ENCODE measurements around the gene ITGB2. TPM values are rescaled to one million over a fixed set of nuclear protein-coding genes. Genes with fewer than 3 reads are reported as not detected.
A peak's percentile ranks its signal among the peaks of the same experiment; 100 is the strongest.

Gene ITGB2
- total RNA-seq, 2 donors from 2014 or later = 16.7 to 63.6 TPM

GRCh38 chr21:44854391-44854663 is 66.4 kb downstream of the ITGB2 start:
- Histone ChIP-seq H3K27ac (peak overlapping the region; percentile 65 to 72), H3K27me3 (no peaks in the 10 kb centered on the region), H3K36me3 (peaks cover 94% of the 10 kb centered on the region), H3K4me1 (peaks cover 0 to 56% of the 10 kb centered on the region in 2 donors), H3K9me3 (no peaks in the 10 kb centered on the region), H3K4me3 (no peak overlapping the region)
- no peak for DNase-seq (ENCODE audit: low spot score)
- TF ChIP-seq, protein P1, sequence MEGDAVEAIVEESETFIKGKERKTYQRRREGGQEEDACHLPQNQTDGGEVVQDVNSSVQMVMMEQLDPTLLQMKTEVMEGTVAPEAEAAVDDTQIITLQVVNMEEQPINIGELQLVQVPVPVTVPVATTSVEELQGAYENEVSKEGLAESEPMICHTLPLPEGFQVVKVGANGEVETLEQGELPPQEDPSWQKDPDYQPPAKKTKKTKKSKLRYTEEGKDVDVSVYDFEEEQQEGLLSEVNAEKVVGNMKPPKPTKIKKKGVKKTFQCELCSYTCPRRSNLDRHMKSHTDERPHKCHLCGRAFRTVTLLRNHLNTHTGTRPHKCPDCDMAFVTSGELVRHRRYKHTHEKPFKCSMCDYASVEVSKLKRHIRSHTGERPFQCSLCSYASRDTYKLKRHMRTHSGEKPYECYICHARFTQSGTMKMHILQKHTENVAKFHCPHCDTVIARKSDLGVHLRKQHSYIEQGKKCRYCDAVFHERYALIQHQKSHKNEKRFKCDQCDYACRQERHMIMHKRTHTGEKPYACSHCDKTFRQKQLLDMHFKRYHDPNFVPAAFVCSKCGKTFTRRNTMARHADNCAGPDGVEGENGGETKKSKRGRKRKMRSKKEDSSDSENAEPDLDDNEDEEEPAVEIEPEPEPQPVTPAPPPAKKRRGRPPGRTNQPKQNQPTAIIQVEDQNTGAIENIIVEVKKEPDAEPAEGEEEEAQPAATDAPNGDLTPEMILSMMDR (IDR thresholded peaks at IDR 0.05) = no peak

DNA sequence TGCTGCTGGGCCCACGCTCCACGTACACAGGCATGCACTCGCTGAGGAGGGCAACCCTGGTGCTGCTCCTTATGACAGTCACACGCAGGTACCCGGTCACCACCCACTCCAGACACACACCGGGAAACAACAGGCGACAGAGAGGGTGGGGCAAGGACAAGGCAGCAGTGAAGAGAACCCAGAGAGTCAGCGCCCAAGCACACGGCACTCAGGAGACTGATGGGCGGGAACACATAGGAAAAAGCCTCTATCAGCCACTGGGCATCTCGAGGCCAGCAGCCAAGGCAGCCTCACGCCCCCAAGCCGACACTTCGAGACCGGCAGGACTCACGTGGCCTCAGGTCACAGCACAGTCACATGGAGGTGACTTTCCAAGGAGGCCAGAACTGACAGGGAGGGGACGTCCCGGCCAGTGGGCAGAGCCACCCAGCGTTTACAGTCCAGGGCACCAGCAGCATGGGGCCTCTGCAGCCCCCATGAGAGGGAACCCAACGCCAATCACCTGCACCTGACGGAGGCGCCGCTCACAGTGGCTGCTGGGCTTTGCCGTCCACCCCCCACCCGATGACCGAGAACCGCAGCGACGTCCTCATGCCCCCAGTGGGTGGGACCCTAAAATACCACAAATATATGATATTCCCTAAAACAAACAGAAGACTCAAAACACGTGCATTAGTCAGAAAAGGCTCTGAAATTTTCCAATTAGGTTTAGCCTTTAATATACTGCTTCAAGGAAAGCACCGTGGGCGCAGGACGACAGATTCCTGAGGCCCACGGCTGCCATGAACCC is 66.9 kb downstream of the ITGB2 start:
- TF ChIP-seq, protein P1 (IDR thresholded peaks at IDR 0.05) = no peak
- peaks cover 0 to 53% of the 10 kb centered on the region in 2 donors for H3K4me1 ChIP-seq

DNA sequence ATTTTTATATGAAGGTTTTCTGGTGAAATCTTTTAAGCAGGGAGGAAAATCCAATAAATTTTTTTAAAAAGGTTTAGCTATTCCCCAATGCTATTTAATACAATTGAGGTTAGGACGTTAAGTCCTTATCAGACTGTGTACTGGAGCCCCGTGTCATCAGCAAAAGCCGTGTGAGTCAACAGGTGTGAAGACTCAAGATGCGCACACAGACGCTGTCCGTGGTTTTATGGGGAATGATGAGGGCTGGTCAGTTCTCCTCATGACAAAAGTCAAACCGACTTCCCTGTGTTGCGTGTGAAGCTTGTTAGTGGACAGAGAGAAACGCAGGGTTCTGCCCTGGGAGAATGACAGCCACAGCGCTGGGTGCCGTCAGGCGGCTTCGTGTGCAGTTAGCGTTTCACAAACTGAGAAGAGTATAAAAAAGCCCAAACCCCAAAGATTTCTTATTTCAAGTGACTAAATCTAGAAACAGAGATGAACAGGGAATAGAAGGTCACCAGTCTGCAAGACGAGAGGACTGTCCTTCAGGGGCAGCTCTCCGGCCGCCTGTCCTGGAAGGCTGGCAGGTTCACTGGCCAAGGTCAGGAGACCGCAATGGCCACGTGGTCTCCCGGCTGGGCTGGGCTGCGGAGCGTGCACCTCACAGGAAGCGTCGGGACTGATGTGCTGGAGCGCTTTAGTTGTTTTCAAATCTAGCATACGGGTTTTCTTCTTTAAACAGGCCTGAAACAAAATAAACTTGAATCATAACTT is 69.6 kb downstream of the ITGB2 start:
- Histone ChIP-seq H3K9me3 (no peaks in the 10 kb centered on the region), H3K36me3 (peaks cover 70% of the 10 kb centered on the region), H3K4me1 (peaks cover 0 to 58% of the 10 kb centered on the region in 2 donors), H3K27me3 (no peaks in the 10 kb centered on the region), H3K27ac (peak overlapping the region; percentile 40 to 72), H3K4me3 (no peak overlapping the region)
- TF ChIP-seq, protein P1 (IDR thresholded peaks at IDR 0.05) = no peak
- DNase-seq (ENCODE audit: low spot score) = no peak

More for the DNA sequence above, 66.9 kb downstream of the ITGB2 start:
- DNase-seq (ENCODE audit: low spot score) = no peak
- Histone ChIP-seq H3K4me3 (no peak overlapping the region), H3K9me3 (no peaks in the 10 kb centered on the region), H3K27ac (peak overlapping the region; percentile 65 to 72), H3K36me3 (peaks cover 94% of the 10 kb centered on the region), H3K27me3 (no peaks in the 10 kb centered on the region)

GRCh38 chr21:44850208-44850800 is 70.4 kb downstream of the ITGB2 start:
- Histone ChIP-seq H3K27me3 (no peaks in the 10 kb centered on the region), H3K27ac (peak overlapping the region in 1 of 2 donors; percentile 72), H3K4me3 (no peak overlapping the region), H3K9me3 (no peaks in the 10 kb centered on the region), H3K4me1 (peaks cover 0 to 66% of the 10 kb centered on the region in 2 donors), H3K36me3 (peaks cover 63% of the 10 kb centered on the region)
- no peak for DNase-seq (ENCODE audit: low spot score)
- TF ChIP-seq, protein P1 (IDR thresholded peaks at IDR 0.05) = no peak

DNA sequence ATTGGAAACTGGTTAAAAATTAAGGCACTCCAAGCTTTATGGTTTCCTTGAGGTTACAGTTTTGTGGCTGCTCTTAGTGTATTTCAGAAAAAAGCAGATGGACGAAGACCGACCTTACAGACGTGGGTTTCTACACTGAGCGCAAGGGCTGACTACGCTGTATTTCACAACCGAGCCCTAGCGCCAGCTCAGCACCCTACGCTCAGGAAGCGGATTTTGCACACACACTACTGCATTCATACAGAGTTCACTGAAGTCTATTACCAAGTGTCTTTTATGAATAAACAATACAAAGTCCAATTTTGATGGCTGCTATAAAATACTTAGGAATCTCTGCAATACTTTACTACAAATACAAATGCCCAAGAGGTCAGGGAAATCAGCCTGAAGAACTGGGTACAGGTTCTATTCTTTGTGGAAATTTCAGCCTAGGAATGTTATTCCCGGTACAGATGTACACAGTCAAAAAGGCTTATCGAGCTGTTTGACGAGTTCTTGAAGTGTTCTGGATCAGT is 71.0 kb downstream of the ITGB2 start:
- TF ChIP-seq, protein P1 (IDR thresholded peaks at IDR 0.05) = no peak
- H3K9me3 ChIP-seq = no peaks in the 10 kb centered on the region
- H3K36me3 ChIP-seq = peaks cover 56% of the 10 kb centered on the region
- no peaks in the 10 kb centered on the region for H3K27me3 ChIP-seq
- H3K27ac ChIP-seq = no peak overlapping the region
- H3K4me1 ChIP-seq = peaks cover 0 to 61% of the 10 kb centered on the region in 2 donors
- H3K4me3 ChIP-seq = no peak overlapping the region
- no peak for DNase-seq (ENCODE audit: low spot score)
